GM23338 (cell line): ENCODE measurements around the gene LILRB5. TPM values are rescaled to one million over a fixed set of nuclear protein-coding genes. Genes with fewer than 3 reads are reported as not detected.

Source experiments
- ATAC-seq: fragments of 200-7000 bp; cut with Tn5 transposase; 3 replicates; pipeline ENCODE4 v1.9.1; 2020
- DNase-seq: peaks from one replicate; pipeline ENCODE4 v3.0.0-alpha.2; 2015; ENCODE audit warnings: low spot score
- H2AFZ ChIP-seq: fragments of 200-600 bp; sonication (generic); 2 replicates; pipeline ENCODE4 v1.8.0; 2016; ENCODE audit warnings: antibody characterized with exemption, mild to moderate bottlenecking, moderate library complexity
- H3F3A ChIP-seq: fragments of 200-600 bp; sonication (generic); replicated peaks from 2 replicates; pipeline ENCODE4 v1.8.0; 2017; ENCODE audit warnings: antibody characterized with exemption, mixed run types, low read depth
- H3K27ac ChIP-seq: fragments of 200-600 bp; sonication (generic); 2 replicates; pipeline ENCODE4 v1.6.1; 2016; ENCODE audit warnings: low read depth
- H3K27me3 ChIP-seq: fragments of 200-600 bp; sonication (generic); 2 replicates; pipeline ENCODE4 v1.8.0; 2016; ENCODE audit warnings: mild to moderate bottlenecking, mixed run types, moderate library complexity; ENCODE audit not compliant: insufficient read depth
- H3K36me3 ChIP-seq: fragments of 200-600 bp; sonication (generic); 2 replicates; pipeline ENCODE4 v1.8.0; 2016; ENCODE audit warnings: mild to moderate bottlenecking; ENCODE audit not compliant: insufficient read depth
- H3K4me1 ChIP-seq: fragments of 200-600 bp; sonication (generic); 2 replicates; pipeline ENCODE4 v1.8.0; 2016; ENCODE audit warnings: mild to moderate bottlenecking, moderate library complexity; ENCODE audit not compliant: insufficient read depth
- H3K4me2 ChIP-seq: fragments of 200-600 bp; sonication (generic); 2 replicates; pipeline ENCODE4 v1.7.1; 2017; ENCODE audit warnings: mixed run types
- H3K4me3 ChIP-seq: fragments of 200-600 bp; sonication (generic); 2 replicates; pipeline ENCODE4 v1.6.1; 2016; ENCODE audit warnings: mixed run types
- H3K79me2 ChIP-seq: fragments of 200-600 bp; sonication (generic); replicated peaks from 2 replicates; pipeline ENCODE4 v1.8.0; 2017; ENCODE audit warnings: mild to moderate bottlenecking; ENCODE audit not compliant: insufficient read depth
- H3K9me2 ChIP-seq: fragments of 200-600 bp; sonication (generic); 2 replicates; pipeline ENCODE4 v1.8.0; 2017; ENCODE audit not compliant: insufficient read depth
- H4K20me1 ChIP-seq: fragments of 200-600 bp; sonication (generic); replicated peaks from 2 replicates; pipeline ENCODE4 v1.8.0; 2017; ENCODE audit warnings: mild to moderate bottlenecking; ENCODE audit not compliant: insufficient read depth
- H3K27ac Mint-ChIP-seq: 2 replicates; pipeline ENCODE4 v1.8.0; 2020; ENCODE audit warnings: inconsistent platforms, mild to moderate bottlenecking, moderate library complexity, mixed read lengths
- H3K27me3 Mint-ChIP-seq: 3 replicates; pipeline ENCODE4 v1.8.0; 2022; ENCODE audit warnings: low read depth, mild to moderate bottlenecking, moderate library complexity, mixed read lengths, inconsistent platforms; ENCODE audit not compliant: insufficient read depth, poor library complexity
- H3K36me3 Mint-ChIP-seq: 3 replicates; pipeline ENCODE4 v1.8.0; 2021; ENCODE audit warnings: low read depth, mild to moderate bottlenecking, inconsistent platforms, moderate library complexity, mixed read lengths
- H3K4me1 Mint-ChIP-seq: 3 replicates; pipeline ENCODE4 v1.8.0; 2020; ENCODE audit warnings: mild to moderate bottlenecking, inconsistent platforms, mixed read lengths
- H3K4me3 Mint-ChIP-seq: 3 replicates; pipeline ENCODE4 v1.8.0; 2021; ENCODE audit warnings: moderate library complexity, mild to moderate bottlenecking, inconsistent platforms, mixed read lengths
- H3K9me3 Mint-ChIP-seq: 3 replicates; pipeline ENCODE4 v1.8.0; 2020; ENCODE audit warnings: moderate library complexity, mild to moderate bottlenecking, inconsistent platforms, mixed read lengths
- CREB1 ChIP-seq: fragments of 250-450 bp; sonication (Bioruptor Pico); IDR thresholded peaks from 2 replicates; pipeline ENCODE4 v1.5.0; 2020; ENCODE audit warnings: low read depth, mild to moderate bottlenecking, moderate library complexity
- EZH2 ChIP-seq: fragments of 200-600 bp; sonication (generic); IDR thresholded peaks from one replicate; pipeline ENCODE4 v1.8.0; 2017; ENCODE audit warnings: antibody characterized with exemption, mild to moderate bottlenecking, low read depth; ENCODE audit not compliant: unreplicated experiment
- EZH2phosphoT487 ChIP-seq: fragments of 200-600 bp; sonication (generic); IDR thresholded peaks from one replicate; pipeline ENCODE4 v1.8.1; 2018; ENCODE audit warnings: antibody characterized with exemption; ENCODE audit not compliant: unreplicated experiment
- JUNB ChIP-seq: IDR thresholded peaks from one replicate; pipeline ENCODE4 v1.6.1; 2016; ENCODE audit warnings: antibody characterized with exemption; ENCODE audit not compliant: unreplicated experiment
- NANOG ChIP-seq: IDR thresholded peaks from 2 replicates; pipeline ENCODE4 v1.6.1; 2016; ENCODE audit warnings: antibody characterized with exemption, borderline replicate concordance
- POLR2AphosphoS5 ChIP-seq: IDR thresholded peaks from 2 replicates; pipeline ENCODE4 v1.6.1; 2016; ENCODE audit warnings: antibody characterized with exemption, low read depth
- STAT1 ChIP-seq: IDR thresholded peaks from one replicate; pipeline ENCODE4 v1.6.1; 2016; ENCODE audit warnings: antibody characterized with exemption; ENCODE audit not compliant: unreplicated experiment
- ZNF114 ChIP-seq: fragments of 250-450 bp; sonication (Bioruptor Pico); IDR thresholded peaks from 2 replicates; pipeline ENCODE4 v1.5.0; 2020; ENCODE audit warnings: mild to moderate bottlenecking, moderate library complexity
- ZNF331 ChIP-seq: fragments of 250-450 bp; sonication (Bioruptor Pico); IDR thresholded peaks from 2 replicates; pipeline ENCODE4 v1.5.0; 2020; ENCODE audit warnings: low read depth, mild to moderate bottlenecking, moderate library complexity
- polyA plus RNA-seq: library from polyadenylated mRNA; unstranded; fragments of >200 nt; fragmentation: Nextera tagmentation; extraction: Ambion mirVana; gene quantifications from 2 replicates; pipeline ENCODE4 v1.2.1, GENCODE V29; 2016
- total RNA-seq: library from RNA; depleted of rRNA; stranded (reverse); fragments of >200 nt; shearing (Covaris generic); gene quantifications from 2 replicates; pipeline ENCODE4 v1.2.3, GENCODE V29; 2014
- TF ChIP-seq, protein P1 (sequence below): IDR thresholded peaks from 2 replicates; pipeline ENCODE4 v1.6.1; 2016; ENCODE audit warnings: antibody characterized with exemption
- TF ChIP-seq, protein P2 (sequence below), 2 experiments: fragments of 200-600 bp in 1 of 2; sonication (generic) in 1 of 2; conservative IDR thresholded peaks; 2 replicates each; pipeline versions ENCODE4 v1.5.1 to v1.6.1; 2016 to 2017; ENCODE audit warnings: antibody characterized with exemption in 2 of 2, low read depth in 2 of 2, mild to moderate bottlenecking in 2 of 2, moderate library complexity in 1 of 2
- TF ChIP-seq, protein P3 (sequence below): IDR thresholded peaks from one replicate; pipeline ENCODE4 v1.6.1; 2018; ENCODE audit warnings: antibody characterized with exemption; ENCODE audit not compliant: unreplicated experiment
- TF ChIP-seq, protein P4 (sequence below): fragments of 250-450 bp; sonication (Bioruptor Pico); IDR thresholded peaks from 2 replicates; pipeline ENCODE4 v1.5.0; 2020; ENCODE audit warnings: mild to moderate bottlenecking, moderate library complexity

The LILRB5 gene
- total and polyA plus RNA-seq, 2 experiments from 2014 or later: not detected

GRCh38 chr19:54252845-54253244 lies 4.2 kb downstream of the LILRB5 start:
- TF ChIP-seq POLR2AphosphoS5: no peak
- TF ChIP-seq JUNB: no peak
- no peak for TF ChIP-seq ZNF114
- TF ChIP-seq, protein P1, sequence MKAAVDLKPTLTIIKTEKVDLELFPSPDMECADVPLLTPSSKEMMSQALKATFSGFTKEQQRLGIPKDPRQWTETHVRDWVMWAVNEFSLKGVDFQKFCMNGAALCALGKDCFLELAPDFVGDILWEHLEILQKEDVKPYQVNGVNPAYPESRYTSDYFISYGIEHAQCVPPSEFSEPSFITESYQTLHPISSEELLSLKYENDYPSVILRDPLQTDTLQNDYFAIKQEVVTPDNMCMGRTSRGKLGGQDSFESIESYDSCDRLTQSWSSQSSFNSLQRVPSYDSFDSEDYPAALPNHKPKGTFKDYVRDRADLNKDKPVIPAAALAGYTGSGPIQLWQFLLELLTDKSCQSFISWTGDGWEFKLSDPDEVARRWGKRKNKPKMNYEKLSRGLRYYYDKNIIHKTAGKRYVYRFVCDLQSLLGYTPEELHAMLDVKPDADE: no peak
- TF ChIP-seq, protein P2, sequence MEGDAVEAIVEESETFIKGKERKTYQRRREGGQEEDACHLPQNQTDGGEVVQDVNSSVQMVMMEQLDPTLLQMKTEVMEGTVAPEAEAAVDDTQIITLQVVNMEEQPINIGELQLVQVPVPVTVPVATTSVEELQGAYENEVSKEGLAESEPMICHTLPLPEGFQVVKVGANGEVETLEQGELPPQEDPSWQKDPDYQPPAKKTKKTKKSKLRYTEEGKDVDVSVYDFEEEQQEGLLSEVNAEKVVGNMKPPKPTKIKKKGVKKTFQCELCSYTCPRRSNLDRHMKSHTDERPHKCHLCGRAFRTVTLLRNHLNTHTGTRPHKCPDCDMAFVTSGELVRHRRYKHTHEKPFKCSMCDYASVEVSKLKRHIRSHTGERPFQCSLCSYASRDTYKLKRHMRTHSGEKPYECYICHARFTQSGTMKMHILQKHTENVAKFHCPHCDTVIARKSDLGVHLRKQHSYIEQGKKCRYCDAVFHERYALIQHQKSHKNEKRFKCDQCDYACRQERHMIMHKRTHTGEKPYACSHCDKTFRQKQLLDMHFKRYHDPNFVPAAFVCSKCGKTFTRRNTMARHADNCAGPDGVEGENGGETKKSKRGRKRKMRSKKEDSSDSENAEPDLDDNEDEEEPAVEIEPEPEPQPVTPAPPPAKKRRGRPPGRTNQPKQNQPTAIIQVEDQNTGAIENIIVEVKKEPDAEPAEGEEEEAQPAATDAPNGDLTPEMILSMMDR (conservative IDR thresholded peaks at IDR 0.05; ENCODE audit: low read depth in 2 of 2): no peak
- TF ChIP-seq ZNF331 (CRISPR knock-in tag): no peak
- no peak for TF ChIP-seq EZH2
- TF ChIP-seq NANOG: no peak
- TF ChIP-seq CREB1: no peak
- TF ChIP-seq, protein P3, sequence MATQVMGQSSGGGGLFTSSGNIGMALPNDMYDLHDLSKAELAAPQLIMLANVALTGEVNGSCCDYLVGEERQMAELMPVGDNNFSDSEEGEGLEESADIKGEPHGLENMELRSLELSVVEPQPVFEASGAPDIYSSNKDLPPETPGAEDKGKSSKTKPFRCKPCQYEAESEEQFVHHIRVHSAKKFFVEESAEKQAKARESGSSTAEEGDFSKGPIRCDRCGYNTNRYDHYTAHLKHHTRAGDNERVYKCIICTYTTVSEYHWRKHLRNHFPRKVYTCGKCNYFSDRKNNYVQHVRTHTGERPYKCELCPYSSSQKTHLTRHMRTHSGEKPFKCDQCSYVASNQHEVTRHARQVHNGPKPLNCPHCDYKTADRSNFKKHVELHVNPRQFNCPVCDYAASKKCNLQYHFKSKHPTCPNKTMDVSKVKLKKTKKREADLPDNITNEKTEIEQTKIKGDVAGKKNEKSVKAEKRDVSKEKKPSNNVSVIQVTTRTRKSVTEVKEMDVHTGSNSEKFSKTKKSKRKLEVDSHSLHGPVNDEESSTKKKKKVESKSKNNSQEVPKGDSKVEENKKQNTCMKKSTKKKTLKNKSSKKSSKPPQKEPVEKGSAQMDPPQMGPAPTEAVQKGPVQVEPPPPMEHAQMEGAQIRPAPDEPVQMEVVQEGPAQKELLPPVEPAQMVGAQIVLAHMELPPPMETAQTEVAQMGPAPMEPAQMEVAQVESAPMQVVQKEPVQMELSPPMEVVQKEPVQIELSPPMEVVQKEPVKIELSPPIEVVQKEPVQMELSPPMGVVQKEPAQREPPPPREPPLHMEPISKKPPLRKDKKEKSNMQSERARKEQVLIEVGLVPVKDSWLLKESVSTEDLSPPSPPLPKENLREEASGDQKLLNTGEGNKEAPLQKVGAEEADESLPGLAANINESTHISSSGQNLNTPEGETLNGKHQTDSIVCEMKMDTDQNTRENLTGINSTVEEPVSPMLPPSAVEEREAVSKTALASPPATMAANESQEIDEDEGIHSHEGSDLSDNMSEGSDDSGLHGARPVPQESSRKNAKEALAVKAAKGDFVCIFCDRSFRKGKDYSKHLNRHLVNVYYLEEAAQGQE: no peak
- TF ChIP-seq STAT1: no peak
- no peak for TF ChIP-seq EZH2phosphoT487
- TF ChIP-seq, protein P4, sequence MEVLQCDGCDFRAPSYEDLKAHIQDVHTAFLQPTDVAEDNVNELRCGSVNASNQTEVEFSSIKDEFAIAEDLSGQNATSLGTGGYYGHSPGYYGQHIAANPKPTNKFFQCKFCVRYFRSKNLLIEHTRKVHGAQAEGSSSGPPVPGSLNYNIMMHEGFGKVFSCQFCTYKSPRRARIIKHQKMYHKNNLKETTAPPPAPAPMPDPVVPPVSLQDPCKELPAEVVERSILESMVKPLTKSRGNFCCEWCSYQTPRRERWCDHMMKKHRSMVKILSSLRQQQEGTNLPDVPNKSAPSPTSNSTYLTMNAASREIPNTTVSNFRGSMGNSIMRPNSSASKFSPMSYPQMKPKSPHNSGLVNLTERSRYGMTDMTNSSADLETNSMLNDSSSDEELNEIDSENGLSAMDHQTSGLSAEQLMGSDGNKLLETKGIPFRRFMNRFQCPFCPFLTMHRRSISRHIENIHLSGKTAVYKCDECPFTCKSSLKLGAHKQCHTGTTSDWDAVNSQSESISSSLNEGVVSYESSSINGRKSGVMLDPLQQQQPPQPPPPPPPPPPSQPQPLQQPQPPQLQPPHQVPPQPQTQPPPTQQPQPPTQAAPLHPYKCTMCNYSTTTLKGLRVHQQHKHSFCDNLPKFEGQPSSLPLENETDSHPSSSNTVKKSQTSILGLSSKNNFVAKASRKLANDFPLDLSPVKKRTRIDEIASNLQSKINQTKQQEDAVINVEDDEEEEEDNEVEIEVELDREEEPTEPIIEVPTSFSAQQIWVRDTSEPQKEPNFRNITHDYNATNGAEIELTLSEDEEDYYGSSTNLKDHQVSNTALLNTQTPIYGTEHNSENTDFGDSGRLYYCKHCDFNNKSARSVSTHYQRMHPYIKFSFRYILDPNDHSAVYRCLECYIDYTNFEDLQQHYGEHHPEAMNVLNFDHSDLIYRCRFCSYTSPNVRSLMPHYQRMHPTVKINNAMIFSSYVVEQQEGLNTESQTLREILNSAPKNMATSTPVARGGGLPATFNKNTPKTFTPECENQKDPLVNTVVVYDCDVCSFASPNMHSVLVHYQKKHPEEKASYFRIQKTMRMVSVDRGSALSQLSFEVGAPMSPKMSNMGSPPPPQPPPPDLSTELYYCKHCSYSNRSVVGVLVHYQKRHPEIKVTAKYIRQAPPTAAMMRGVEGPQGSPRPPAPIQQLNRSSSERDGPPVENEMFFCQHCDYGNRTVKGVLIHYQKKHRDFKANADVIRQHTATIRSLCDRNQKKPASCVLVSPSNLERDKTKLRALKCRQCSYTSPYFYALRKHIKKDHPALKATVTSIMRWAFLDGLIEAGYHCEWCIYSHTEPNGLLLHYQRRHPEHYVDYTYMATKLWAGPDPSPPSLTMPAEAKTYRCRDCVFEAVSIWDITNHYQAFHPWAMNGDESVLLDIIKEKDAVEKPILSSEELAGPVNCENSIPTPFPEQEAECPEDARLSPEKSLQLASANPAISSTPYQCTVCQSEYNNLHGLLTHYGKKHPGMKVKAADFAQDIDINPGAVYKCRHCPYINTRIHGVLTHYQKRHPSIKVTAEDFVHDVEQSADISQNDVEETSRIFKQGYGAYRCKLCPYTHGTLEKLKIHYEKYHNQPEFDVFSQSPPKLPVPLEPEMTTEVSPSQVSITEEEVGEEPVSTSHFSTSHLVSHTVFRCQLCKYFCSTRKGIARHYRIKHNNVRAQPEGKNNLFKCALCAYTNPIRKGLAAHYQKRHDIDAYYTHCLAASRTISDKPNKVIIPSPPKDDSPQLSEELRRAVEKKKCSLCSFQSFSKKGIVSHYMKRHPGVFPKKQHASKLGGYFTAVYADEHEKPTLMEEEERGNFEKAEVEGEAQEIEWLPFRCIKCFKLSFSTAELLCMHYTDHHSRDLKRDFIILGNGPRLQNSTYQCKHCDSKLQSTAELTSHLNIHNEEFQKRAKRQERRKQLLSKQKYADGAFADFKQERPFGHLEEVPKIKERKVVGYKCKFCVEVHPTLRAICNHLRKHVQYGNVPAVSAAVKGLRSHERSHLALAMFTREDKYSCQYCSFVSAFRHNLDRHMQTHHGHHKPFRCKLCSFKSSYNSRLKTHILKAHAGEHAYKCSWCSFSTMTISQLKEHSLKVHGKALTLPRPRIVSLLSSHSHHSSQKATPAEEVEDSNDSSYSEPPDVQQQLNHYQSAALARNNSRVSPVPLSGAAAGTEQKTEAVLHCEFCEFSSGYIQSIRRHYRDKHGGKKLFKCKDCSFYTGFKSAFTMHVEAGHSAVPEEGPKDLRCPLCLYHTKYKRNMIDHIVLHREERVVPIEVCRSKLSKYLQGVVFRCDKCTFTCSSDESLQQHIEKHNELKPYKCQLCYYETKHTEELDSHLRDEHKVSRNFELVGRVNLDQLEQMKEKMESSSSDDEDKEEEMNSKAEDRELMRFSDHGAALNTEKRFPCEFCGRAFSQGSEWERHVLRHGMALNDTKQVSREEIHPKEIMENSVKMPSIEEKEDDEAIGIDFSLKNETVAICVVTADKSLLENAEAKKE (CRISPR knock-in tag): no peak
- H3K27ac ChIP-seq: no peak overlapping the region
- no peak for DNase-seq
- no peaks in the 10 kb centered on the region for H3K27me3 ChIP-seq
- no peaks in the 10 kb centered on the region for H3K4me1 ChIP-seq
- no peak overlapping the region for H3K4me2 ChIP-seq
- Mint-ChIP-seq H3K4me1 (peaks cover 4% of the 10 kb centered on the region; the same call in 1 of the 3 replicates), H3K27ac (no peak overlapping the region), H3K4me3 (no peak overlapping the region; the same call in 2 of the 3 replicates), H3K27me3 (peaks cover 5% of the 10 kb centered on the region), H3K9me3 (no peaks in the 10 kb centered on the region), H3K36me3 (no peaks in the 10 kb centered on the region)
- no peak for ATAC-seq
- no peaks in the 10 kb centered on the region for H3K79me2 ChIP-seq
- H2AFZ ChIP-seq: no peak overlapping the region
- H3K36me3 ChIP-seq: no peaks in the 10 kb centered on the region
- H3F3A ChIP-seq: no peaks in the 10 kb centered on the region
- no peaks in the 10 kb centered on the region for H3K9me2 ChIP-seq
- H3K4me3 ChIP-seq: no peak overlapping the region
- H4K20me1 ChIP-seq: no peaks in the 10 kb centered on the region
